Glutamatergic neuron (in vitro differentiated cells): ENCODE data around the gene GBX1. TPM values are rescaled to one million over a fixed set of nuclear protein-coding genes. Genes with fewer than 3 reads are reported as not detected.

Experiments used
- DNase-seq: peaks from one replicate; pipeline ENCODE4 v3.0.0; 2022
- H3K27ac Mint-ChIP-seq: one replicate; pipeline ENCODE4 v1.8.0; 2020; ENCODE audit warnings: mild to moderate bottlenecking, mixed read lengths, inconsistent platforms; ENCODE audit not compliant: unreplicated experiment
- H3K27me3 Mint-ChIP-seq: one replicate; pipeline ENCODE4 v1.8.0; 2020; ENCODE audit warnings: mild to moderate bottlenecking, moderate library complexity, mixed read lengths, inconsistent platforms; ENCODE audit not compliant: unreplicated experiment
- H3K36me3 Mint-ChIP-seq: one replicate; pipeline ENCODE4 v1.8.0; 2020; ENCODE audit warnings: mild to moderate bottlenecking, mixed read lengths, inconsistent platforms; ENCODE audit not compliant: unreplicated experiment
- H3K4me1 Mint-ChIP-seq: one replicate; pipeline ENCODE4 v1.8.0; 2020; ENCODE audit warnings: mild to moderate bottlenecking, low read depth, mixed read lengths, inconsistent platforms; ENCODE audit not compliant: unreplicated experiment
- H3K4me3 Mint-ChIP-seq: one replicate; pipeline ENCODE4 v1.8.0; 2020; ENCODE audit warnings: mild to moderate bottlenecking, mixed read lengths, inconsistent platforms; ENCODE audit not compliant: unreplicated experiment
- H3K9me3 Mint-ChIP-seq: one replicate; pipeline ENCODE4 v1.8.0; 2020; ENCODE audit warnings: mild to moderate bottlenecking, moderate library complexity, mixed read lengths, inconsistent platforms; ENCODE audit not compliant: unreplicated experiment
- total RNA-seq: library from RNA; stranded (reverse); fragmentation: NEBNext Ultra II Directional; extraction: Animal tissue kit (Norgen Biotek cat#: 25700); gene quantifications from one replicate; pipeline ENCODE4 v1.2.1, GENCODE V29; 2021; ENCODE audit not compliant: unreplicated experiment
- TF ChIP-seq, protein P1 (sequence below): fragments of 200-600 bp; sonication (generic); IDR thresholded peaks from one replicate; pipeline ENCODE4 v1.5.0; 2021; ENCODE audit not compliant: partially characterized antibody, unreplicated experiment

The GBX1 gene
- total RNA-seq, 1 donor from 2014 or later, result not detected

- peaks cover 57% of the 10 kb centered on the region for H3K4me1 Mint-ChIP-seq
- H3K27ac Mint-ChIP-seq, result peak overlapping the region; percentile 1
- H3K36me3 Mint-ChIP-seq, result no peaks in the 10 kb centered on the region
Measured at GRCh38 chr7:151104411-151105235, 62.9 kb downstream of the GBX1 start.

GRCh38 chr7:151103973-151104372, 63.5 kb downstream of the GBX1 start:
- TF ChIP-seq, protein P1, sequence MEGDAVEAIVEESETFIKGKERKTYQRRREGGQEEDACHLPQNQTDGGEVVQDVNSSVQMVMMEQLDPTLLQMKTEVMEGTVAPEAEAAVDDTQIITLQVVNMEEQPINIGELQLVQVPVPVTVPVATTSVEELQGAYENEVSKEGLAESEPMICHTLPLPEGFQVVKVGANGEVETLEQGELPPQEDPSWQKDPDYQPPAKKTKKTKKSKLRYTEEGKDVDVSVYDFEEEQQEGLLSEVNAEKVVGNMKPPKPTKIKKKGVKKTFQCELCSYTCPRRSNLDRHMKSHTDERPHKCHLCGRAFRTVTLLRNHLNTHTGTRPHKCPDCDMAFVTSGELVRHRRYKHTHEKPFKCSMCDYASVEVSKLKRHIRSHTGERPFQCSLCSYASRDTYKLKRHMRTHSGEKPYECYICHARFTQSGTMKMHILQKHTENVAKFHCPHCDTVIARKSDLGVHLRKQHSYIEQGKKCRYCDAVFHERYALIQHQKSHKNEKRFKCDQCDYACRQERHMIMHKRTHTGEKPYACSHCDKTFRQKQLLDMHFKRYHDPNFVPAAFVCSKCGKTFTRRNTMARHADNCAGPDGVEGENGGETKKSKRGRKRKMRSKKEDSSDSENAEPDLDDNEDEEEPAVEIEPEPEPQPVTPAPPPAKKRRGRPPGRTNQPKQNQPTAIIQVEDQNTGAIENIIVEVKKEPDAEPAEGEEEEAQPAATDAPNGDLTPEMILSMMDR, result no peak
- peaks cover 11% of the 10 kb centered on the region for H3K9me3 Mint-ChIP-seq
- H3K27me3 Mint-ChIP-seq, result peaks cover 8% of the 10 kb centered on the region
- peak overlapping the region; percentile 1 for H3K27ac Mint-ChIP-seq
- peaks cover 52% of the 10 kb centered on the region for H3K4me1 Mint-ChIP-seq
- peak overlapping the region; percentile 10 for H3K4me3 Mint-ChIP-seq
- DNase-seq, result no peak
- H3K36me3 Mint-ChIP-seq, result no peaks in the 10 kb centered on the region

More at GRCh38 chr7:151104411-151105235, 62.9 kb downstream of the GBX1 start:
- DNase-seq, result no peak
- peaks cover 11% of the 10 kb centered on the region for H3K9me3 Mint-ChIP-seq
- peak overlapping the region; percentile 22 for H3K4me3 Mint-ChIP-seq
- peaks cover 8% of the 10 kb centered on the region for H3K27me3 Mint-ChIP-seq
- TF ChIP-seq, protein P1, result no peak

DNA sequence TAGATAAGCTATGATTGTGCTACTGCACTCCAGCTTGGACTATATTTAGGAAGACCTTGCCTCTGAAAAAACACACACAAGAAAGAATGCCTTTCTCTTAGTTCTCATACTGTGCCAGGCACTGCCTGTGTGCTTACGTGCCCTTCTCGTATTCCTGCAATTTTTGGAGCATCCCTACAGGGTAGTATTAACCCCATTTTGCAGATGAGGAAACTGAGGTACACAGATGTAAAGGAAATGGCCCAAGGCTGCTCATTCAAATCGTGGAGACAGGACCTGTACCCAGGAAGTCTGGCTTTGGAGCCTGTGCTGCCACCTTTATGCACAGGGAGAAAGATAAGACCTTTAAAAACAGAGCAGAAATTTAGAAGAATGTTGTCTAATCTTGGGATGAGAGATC, 64.5 kb downstream of the GBX1 start:
- Mint-ChIP-seq H3K9me3 (peaks cover 11% of the 10 kb centered on the region), H3K4me3 (peak overlapping the region; percentile 34), H3K4me1 (peaks cover 44% of the 10 kb centered on the region), H3K27me3 (peaks cover 6% of the 10 kb centered on the region), H3K36me3 (no peaks in the 10 kb centered on the region), H3K27ac (peak overlapping the region; percentile 33)
- TF ChIP-seq, protein P1, result no peak
- no peak for DNase-seq

DNA sequence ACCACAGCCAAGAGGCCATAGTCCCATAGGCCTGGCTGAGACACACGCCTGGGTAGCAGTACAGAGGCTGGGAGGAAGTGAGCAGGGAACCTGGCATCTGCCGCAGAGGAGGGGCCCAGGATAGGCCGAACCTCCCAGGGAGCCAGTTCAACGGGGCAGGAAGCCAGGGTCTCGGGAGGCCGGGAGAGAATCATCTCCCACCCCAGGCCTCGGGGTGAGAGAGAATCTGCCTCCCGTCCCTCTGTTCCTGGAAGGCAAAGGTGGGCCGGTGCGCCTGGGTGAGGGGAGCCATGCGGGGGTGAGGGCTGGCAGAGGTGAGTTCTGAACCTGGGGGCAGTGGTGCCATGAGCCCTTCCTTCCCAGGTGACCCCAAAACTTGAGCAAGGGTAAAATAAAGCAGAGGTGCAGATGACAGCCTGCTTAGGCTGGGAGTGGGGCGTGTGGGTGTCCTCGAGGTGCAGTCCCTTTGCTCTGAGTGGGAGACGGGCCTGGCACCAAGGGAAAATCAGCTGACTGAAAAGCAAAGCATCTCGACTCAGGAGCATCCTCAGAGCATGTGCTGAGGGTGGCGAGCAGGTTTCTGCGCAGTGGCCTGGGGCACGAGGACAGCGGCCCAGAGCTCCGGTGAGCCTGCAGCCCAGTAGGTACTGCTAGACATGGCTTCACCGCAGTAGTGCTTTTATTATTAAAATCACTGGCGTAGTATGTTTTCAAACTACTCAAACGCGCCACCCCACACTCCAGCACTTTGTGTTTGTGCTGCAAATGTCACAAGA, 65.7 kb downstream of the GBX1 start:
- peaks cover 5% of the 10 kb centered on the region for H3K27me3 Mint-ChIP-seq
- H3K27ac Mint-ChIP-seq, result peak overlapping the region; percentile 22
- peaks cover 11% of the 10 kb centered on the region for H3K9me3 Mint-ChIP-seq
- no peaks in the 10 kb centered on the region for H3K36me3 Mint-ChIP-seq
- H3K4me3 Mint-ChIP-seq, result no peak overlapping the region
- no peak for DNase-seq
- TF ChIP-seq, protein P1, result no peak
- H3K4me1 Mint-ChIP-seq, result peaks cover 44% of the 10 kb centered on the region

GRCh38 chr7:151100921-151101320, 66.6 kb downstream of the GBX1 start:
- DNase-seq, result no peak
- H3K36me3 Mint-ChIP-seq, result no peaks in the 10 kb centered on the region
- H3K9me3 Mint-ChIP-seq, result peaks cover 11% of the 10 kb centered on the region
- H3K27ac Mint-ChIP-seq, result no peak overlapping the region
- peaks cover 44% of the 10 kb centered on the region for H3K4me1 Mint-ChIP-seq
- H3K27me3 Mint-ChIP-seq, result peaks cover 4% of the 10 kb centered on the region
- TF ChIP-seq, protein P1, result no peak
- H3K4me3 Mint-ChIP-seq, result peak overlapping the region; percentile 20
